ENCODE data around the gene KIF26A.

Gene KIF26A

DNA sequence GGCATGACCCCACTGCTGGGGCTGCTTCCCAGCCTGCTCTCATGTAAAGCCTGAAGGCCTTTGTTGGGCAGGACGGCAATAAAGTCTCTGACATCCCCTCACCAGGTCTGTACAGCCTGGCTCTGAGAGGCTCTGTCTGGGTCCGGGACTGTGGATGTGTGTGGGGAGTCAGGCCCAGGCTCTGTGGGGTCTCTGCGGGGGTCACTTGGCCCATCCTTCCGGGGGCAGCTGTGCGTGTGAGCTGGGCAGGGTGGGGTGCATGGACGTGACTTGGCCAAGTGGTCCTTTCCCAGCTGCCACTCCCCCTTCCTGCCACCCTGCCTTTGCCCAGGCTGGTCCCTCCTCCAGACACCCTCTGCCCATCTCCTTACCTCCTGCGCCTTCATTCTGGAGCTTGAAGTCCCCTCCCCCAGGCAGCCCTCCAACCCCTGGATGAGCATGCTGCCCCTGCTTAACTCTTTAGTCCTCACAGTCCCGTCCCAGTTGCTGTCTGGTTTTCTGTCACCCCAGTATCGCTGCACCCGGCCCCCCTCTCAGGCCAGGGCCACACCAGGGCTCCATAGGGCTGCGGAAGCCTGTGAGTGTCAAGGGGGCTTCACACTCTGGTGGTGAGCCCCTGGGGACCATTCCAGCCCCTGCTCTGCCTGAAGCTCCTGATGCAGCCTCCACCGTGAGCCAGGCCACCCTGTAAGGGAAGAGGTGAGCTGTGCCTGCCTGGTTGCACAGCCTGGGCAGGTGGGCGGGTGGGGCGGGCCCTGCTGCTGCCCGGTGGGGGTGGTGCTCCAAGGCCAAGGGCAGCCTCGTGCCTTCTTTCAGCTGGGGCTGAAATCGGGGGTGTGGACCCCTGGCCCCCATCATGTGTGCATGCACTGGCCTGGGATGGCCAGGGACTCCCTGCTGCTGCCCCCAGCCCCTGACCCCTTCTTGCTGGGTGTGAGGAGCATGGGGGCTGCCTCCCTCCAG, 25.5 kb upstream of the KIF26A start:
- DNase-seq (ENCODE audit: low read depth): no peak

DNA sequence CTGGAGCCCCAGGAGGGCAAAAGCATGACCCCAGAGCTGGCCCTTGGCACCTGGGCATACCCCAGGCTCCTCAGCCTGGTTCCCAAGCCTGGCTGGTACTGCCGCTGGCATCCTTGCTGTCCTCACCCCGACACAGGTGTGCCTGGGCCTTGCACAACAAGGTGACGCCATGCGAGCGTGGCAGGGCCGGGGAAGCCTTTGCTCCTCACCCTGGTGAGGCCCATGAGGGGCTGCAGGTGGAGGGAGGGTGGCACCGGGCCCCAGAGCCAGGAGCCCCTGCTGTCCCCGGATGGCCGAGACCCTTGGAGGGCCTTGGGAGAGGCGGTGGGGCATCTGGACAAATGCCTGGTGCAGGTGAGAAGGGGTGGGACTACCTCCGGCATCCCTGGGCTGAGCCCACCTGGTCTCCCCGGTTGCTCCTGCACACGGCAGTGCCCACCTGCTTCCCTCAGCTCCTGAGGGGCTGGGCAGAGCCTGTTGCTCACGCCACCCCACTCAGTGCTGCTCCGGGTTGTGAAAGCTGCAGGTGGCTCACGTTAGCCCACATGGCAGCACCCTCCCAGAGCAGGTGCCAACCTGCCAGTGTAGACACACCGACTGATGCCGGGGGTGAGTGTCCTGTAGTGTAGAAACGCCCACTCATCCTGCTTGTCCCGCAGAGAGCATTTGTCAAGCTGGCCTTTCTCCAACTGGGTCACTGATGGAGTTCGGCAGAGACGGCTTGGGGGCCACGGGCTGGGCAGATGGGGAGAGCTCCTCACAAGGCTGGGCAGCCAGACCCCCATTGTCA, 24.6 kb upstream of the KIF26A start:
- no peak for DNase-seq (ENCODE audit: low read depth)

DNA sequence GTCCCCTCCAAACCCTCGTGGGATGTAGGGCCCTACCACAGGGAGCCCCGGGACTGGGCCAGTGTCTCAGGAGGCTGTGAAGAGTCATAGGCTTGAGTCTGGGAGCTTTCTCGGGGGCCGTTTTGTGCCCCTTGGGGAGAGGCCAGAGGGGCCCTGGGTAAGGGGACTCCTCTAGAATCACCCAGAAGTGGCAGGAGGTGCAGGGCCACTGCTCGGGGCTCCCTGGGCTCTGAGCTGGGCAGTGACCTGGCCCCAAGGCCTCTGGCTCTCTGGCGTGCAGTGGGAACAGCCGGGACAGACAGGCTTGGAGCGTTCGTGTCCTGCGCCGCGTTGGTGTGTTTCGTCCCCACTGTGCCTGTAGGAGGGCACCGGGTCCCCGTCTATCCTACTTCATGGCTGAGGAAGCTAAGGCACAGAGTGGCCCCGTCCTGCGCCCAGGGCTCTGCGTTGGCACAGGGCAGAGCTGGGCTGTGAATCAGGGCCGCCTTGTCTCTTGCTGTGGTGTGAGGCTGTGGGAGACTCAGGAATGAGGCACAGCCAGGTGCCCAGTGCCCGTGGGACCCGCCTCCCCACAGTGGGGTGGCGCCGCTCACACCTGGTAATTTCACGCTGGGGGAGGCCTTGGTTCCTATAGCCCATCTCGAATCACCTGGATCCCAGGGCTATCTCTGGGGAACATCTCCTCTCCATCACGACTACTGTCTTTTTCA, 23.8 kb upstream of the KIF26A start:
- no peak for DNase-seq (ENCODE audit: low read depth)

DNA sequence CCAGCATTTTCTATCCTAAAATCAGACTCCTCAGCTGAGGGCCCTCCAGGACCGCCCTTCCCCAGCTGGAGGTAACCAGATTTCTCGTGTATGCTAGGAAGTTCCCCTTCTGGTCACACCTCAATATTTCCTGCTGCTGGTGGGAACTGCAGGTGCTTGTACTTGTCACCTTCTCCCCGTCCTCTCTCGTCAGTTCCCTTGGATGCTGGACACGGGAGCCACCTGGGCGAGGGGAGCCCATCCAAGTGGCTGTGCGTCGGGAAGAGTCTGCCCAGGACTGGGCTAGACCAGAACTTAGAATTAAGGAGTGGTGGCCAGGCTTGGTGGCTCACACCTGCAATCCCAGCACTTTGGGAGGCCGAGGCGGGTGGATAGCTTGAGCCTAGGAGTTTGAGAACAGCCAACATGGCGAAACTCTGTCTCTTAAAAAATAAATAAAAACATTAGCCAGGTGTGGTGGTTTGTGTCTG, 23.2 kb upstream of the KIF26A start:
- no peak for DNase-seq (ENCODE audit: low read depth)

DNA sequence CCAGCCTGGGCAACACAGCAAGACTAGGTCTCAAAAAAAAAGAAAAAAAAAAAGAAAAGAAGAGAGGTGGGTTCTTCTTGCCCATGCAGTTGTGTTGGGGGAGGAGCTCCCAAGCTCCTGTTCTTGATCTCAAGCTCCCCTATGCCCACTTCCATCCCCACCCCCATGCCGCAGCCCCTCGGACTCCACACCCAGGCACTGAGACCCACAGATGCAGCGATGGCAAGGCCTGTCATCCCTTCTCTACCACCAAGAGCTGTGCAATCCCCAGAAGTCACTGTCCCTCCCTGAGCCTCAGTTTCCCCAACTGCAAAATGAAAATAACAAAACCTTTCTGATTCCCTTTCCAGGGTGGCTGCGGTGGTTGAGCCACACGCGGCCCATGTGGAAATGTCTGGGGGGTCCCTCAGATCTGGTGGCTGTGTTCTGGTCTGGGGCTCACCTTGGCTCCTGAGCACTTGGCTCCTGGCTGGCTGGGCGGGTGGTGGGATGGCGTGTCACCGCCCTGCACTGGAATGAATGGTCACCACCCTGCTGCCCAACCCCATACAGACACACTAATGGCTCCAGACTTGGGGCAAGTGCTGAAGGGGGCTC, 22.6 kb upstream of the KIF26A start:
- DNase-seq (ENCODE audit: low read depth): no peak

DNA sequence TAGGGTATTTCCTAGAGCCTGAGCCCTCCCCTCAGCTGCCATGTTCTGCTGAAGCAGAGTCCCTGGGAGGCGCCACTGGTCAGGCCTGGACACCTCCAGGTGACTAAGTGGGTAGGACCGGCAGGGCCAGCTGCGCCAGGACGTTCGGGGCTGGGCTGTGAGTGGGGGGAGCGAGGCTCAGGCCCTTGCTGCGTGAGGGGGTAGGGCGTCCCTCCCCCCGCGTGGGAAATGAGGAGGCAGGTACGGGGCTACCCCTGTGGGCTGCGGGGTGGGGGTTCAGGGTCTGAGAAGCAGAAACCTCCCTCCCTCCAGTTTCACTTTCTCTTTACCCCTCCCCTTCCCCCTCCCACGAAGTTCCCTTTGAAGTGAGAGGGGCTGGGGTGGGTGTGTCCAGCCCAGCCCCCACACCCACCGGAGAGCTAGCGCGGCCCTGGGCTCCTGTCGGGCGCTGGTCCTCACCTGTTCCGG, 22.1 kb upstream of the KIF26A start:
- DNase-seq (ENCODE audit: low read depth): no peak

DNA sequence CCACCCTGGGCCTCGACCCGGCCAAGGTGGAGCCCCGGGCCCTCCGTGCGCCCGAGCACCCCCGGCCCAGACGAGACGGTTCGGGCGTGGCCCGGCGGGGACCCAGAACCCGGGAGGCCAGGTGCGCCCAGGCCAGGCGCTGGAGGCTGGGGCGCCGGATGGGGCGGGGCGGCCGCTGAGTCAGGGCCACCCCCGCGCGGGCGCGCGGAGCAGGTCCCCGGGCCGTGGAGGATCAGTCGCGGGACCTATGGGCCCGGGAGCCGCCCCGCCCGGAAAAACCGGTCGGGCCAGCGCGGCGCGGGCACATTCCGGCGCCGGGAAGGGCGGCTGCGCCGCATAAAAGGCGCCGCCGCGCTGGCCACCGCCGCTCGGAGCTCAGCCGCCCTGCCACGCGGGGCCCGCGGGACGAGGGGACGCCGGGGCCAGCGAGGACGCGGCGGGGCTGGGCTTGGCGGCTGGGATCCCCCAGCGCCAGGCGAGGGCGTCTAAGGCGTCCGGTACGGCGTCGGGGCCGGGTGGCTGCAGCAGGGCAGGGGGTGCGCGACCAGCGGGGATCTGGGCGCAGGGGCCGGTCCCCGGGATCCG, 21.5 kb upstream of the KIF26A start:
- DNase-seq (ENCODE audit: low read depth): no peak

DNA sequence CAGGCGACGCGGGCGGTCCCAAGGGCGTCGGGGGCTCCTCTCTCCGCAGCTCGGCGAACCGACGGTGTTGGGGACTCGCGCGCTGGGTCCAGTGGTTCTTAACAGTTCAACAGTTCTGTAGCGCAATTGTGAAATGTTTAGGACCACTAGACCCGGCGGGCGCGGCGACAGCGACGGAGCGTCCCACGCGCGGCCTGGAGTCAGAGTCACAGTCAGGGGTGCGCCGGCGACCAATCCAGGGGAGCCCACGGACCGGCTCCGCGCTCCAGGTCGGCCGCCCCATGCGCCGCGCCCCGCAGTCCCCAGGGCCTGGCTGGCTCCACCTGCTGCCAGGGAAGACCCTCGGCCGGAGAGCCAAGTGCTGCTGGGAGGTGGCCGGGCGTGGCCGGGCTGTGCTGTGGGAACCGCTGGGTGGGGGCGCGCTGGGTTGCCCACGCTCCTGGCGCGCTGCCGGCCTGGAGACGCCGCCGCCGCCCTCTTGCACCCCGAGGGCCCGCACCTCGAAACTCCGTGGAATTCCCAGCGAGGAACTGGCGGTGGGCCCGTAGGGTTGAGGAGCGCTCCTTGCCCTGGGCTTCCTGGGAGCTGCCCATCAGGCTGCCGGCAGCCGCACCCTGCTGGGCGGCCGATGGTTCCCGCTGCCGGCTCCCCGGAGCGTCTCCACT, 20.9 kb upstream of the KIF26A start:
- DNase-seq (ENCODE audit: low read depth): no peak

DNA sequence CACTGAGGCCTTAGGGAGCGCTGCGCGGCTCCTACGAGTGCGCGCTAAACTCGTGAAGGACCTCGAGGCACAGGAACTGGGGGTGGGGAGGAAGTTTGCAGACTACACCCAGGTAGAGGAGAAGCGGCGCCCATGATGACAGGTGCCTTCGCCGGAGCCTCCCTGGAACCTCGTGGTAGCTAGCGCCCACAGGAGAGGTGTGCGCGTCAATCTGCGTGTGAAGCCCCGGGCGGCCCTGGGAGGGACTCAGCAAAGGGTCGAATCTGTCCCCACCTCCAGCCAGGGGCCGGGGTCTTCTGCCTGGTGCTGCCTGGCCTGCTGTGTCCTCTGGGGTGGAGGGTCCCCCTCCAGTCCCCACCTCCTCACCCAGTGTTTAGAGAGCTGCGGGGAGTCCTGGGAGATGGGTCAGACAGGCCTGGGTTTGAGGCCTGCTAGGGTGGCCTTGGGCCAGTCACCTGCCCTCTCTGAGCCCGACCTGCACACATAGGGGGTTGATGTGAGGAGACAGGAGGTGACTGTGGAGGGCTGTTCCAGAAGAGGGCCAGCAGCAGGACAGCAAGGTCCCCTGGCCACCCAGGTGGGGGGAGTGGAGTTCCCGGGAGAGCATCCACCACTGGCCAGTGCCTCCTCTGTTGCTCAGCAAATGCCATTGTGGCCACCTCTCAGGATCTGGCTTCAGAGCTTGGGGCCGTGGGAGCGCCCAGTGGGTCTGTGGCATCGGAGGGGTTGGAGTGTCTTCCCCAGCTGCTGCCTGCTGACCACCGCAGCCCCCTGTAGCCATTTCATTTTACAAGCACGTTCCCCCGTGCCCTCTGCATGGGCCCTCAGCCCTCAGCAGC, 20.2 kb upstream of the KIF26A start:
- no peak for DNase-seq (ENCODE audit: low read depth)

DNA sequence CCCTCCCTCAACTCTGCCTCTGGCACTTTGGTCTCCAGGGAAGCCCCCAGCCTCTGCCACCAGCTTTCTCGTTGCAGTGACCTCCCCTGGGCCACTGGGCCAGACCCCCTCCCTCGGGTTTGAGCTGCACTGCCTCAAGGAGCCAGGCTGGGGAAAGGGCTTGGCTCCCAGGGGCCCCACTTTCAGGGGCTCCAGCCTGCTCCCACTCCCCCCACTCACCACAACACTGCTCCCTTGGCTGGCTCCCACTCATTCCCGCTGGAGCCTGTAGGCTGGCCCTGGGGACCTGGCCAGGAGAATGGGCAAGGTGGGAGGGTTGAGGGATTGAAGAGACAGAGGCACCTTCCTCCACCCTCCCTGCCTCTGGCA, 19.3 kb upstream of the KIF26A start:
- DNase-seq (ENCODE audit: low read depth): no peak

- no peak for DNase-seq (ENCODE audit: low read depth)
Observed at GRCh38 chr14:104119488-104120251, 18.7 kb upstream of the KIF26A start.

GRCh38 chr14:104120281-104120741, 18.1 kb upstream of the KIF26A start:
- no peak for DNase-seq (ENCODE audit: low read depth)

DNA sequence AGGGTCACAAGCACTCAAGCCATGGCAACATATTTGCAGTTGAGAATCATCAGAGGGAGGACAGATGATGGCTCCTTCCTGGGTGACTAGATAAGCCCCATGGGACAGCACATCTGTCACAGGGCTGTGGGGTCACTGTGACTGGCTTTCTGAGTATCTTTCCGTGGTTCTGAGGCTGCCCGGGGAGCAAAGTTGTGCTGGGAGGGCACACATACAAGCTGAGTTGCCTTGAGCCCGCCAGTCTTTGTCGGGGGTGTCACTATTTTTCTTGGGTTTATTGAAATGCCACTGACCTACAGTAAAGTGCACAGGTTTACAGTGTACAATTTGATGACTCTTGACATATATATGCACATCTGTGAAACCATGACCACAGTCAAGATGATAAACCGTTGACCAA, 17.2 kb upstream of the KIF26A start:
- no peak for DNase-seq (ENCODE audit: low read depth)

DNA sequence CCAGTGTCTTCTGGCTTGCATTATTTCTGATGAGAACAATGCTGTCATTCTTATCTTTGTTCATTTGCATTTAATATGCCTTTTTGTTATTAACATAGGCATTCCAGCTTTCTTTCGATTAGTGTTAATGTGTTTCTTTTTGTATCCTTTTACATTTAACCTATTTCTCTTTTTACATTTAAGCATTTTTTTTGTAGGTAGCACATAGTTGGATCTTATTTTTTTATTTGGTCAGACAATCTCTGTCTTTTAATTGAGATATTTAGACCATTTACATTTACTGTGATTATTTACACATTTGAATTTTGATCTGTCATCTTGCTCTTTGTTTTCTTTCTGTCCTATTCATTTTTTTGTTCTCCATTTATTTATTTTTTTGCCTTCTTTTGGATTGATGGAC, 14.5 kb upstream of the KIF26A start:
- DNase-seq (ENCODE audit: low read depth): no peak

DNA sequence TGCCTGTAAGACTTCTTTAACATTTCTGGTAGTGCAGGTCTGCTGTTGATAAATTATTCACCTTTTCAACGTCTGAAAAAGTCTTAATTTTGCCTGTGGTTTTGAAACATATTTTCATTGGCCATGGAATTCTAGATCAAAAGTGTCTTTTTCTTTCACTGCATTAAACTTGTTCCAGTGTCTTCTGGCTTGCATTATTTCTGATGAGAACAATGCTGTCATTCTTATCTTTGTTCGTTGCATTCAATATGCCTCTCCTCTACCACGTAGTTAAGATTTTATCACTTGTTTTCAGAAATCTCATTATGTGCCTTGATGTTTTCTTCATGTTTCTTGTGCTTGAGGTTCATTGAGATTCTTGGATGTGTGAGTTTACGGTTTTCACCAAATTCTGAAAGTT, 13.4 kb upstream of the KIF26A start:
- no peak for DNase-seq (ENCODE audit: low read depth)

DNA sequence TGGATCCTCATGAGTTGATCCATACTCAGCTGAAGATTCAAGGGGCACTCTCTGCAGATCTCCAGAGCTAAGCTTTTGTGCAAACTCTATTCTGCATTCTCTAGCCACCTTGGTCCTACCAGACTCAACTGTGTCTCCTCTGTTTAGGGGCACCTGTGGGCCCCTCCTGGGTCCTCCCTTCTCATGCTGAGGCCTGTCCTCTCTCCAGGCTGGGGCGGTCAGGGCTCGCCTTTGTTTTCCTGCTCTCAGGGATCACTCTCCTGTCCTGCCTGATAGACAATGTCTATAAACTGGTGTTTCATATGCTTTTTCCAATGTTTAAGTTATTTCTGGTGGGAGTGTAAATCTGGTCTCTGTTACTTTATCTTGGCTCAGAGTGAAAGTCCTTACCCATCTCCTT, 11.6 kb upstream of the KIF26A start:
- DNase-seq (ENCODE audit: low read depth): no peak

- no peak for DNase-seq (ENCODE audit: low read depth)
Observed at GRCh38 chr14:104128981-104129380, 9.4 kb upstream of the KIF26A start.

DNA sequence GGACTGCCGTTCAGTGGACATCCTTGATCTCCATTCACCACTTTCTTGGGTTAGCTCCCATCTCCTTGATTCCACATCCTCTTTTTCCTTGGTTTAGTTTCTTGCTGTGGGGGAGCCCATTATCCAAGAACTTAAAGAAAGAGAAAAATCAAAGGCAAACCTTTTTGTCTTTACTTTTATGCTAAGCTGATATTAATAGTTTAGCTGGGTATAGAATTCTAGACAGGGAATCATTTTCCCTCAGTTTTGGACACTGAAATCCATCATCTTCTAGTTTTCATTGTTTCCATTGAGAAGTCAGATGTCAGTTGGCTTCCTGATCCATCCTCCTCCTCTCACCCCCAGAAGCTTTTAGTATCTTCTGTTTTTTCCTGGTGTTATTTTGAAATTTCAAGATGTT, 8.8 kb upstream of the KIF26A start:
- no peak for DNase-seq (ENCODE audit: low read depth)

DNA sequence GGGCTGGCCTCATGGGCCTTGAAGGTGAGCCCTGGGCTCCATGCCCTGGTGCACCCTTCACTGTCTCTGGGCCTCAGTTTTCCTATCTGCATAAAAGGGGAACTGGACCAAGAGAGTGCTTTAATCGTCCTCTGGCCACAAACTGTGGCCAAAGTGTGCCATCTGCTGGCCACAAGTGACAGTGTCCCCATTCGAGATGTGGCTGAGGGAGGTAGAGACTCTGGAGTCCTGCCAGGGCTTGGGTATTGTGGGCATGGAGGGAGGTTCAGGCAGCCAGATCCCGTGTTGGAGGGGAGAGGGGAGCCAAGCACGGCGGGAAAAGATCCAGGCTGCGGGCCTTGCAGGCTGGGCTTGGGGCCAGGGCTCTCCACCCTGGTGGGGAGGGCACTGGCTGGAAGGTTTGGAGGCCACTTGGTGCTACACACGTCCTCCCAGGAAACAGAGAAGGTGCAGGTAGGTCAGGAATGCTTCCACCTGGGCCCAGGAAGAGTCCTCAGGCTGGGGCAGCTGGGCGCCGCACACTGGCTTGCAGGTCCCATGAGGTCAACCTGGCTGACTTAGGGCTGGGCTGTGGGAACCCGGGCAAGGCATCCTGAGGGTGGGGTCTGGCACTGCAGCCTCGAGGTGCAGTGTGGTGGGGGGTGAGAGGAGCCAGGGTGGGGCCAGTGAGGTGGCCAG, 7.3 kb upstream of the KIF26A start:
- no peak for DNase-seq (ENCODE audit: low read depth)

Data from fibroblast of the conjunctiva (primary cell).